PC-3 (cell line): ENCODE results near the gene IFNA5.

Experiments
- EZH2 ChIP-seq: fragments of 300-600 bp; sonication (generic); IDR thresholded peaks from one replicate; pipeline ENCODE4 v1.6.1; 2017; ENCODE audit warnings: antibody characterized with exemption, mild to moderate bottlenecking, low read length; ENCODE audit not compliant: unreplicated experiment
- EZH2phosphoT487 ChIP-seq: fragments of 300-600 bp; sonication (generic); IDR thresholded peaks from 2 replicates; pipeline ENCODE4 v1.6.1; 2018; ENCODE audit warnings: mild to moderate bottlenecking, antibody characterized with exemption, low read length, borderline replicate concordance
- TF ChIP-seq, protein P1 (sequence below): fragments of 300-600 bp; sonication (generic); conservative IDR thresholded peaks from 2 replicates; pipeline ENCODE4 v1.5.1; 2017; ENCODE audit warnings: antibody characterized with exemption, low read depth, mild to moderate bottlenecking, low read length

DNA sequence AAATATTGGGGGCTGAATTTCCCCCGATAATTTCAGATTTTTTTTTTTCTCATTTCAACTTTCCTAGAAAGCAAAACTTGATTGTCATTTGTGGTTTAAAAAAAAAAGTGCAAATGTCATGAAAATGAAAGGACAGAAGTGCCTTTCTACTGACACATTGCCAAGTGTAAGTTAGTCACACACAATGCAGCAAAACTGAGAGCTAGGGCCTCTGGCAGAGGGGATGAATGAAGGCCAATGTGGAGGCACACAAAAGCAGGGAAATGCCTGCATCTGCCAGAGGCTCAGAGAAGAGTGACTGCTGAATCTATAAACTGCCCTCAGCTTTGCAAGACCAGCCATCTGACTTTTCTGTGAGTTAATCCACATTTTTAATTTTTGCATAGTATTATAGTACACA lies 6.8 kb upstream of the IFNA5 start:
- TF ChIP-seq, protein P1, sequence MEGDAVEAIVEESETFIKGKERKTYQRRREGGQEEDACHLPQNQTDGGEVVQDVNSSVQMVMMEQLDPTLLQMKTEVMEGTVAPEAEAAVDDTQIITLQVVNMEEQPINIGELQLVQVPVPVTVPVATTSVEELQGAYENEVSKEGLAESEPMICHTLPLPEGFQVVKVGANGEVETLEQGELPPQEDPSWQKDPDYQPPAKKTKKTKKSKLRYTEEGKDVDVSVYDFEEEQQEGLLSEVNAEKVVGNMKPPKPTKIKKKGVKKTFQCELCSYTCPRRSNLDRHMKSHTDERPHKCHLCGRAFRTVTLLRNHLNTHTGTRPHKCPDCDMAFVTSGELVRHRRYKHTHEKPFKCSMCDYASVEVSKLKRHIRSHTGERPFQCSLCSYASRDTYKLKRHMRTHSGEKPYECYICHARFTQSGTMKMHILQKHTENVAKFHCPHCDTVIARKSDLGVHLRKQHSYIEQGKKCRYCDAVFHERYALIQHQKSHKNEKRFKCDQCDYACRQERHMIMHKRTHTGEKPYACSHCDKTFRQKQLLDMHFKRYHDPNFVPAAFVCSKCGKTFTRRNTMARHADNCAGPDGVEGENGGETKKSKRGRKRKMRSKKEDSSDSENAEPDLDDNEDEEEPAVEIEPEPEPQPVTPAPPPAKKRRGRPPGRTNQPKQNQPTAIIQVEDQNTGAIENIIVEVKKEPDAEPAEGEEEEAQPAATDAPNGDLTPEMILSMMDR: no peak
- no peak for TF ChIP-seq EZH2phosphoT487
- no peak for TF ChIP-seq EZH2
